Measurements from ENCODE around the gene PDE11A. TPM values are rescaled to one million over a fixed set of nuclear protein-coding genes. Genes with fewer than 3 reads are reported as not detected.

Gene PDE11A
- total and polyA plus RNA-seq, 2 of the 13 experiments (the other 11 are each of a cell fraction or from before 2014, with no cell fraction given): 1.2 to 1.7 TPM

- TF ChIP-seq ZNF614 (CRISPR knock-in tag; IDR thresholded peaks at IDR 0.05; ENCODE audit: borderline replicate concordance) (no peak), POLR2A (IDR thresholded peaks at IDR 0.05; ENCODE audit: insufficient read depth in 1 of 2, low read depth in 2 of 2, low read length in 2 of 2) (no peak), SMC3 (IDR thresholded peaks at IDR 0.05; ENCODE audit: low read length) (peak; percentile 51; the same call in 1 of the 2 replicates), ZNF343 (CRISPR knock-in tag; IDR thresholded peaks at IDR 0.05) (0 out of 2 replicates have a peak, but pooled peaks have one; percentile 70), RCOR2 (CRISPR knock-in tag; IDR thresholded peaks at IDR 0.05) (no peak), ARNTL (CRISPR knock-in tag; IDR thresholded peaks at IDR 0.05) (no peak), MXD1 (CRISPR knock-in tag; IDR thresholded peaks at IDR 0.05) (no peak), ZNF10 (CRISPR knock-in tag; IDR thresholded peaks at IDR 0.05; ENCODE audit: borderline replicate concordance, low read depth) (no peak), ZNF460 (CRISPR knock-in tag; IDR thresholded peaks at IDR 0.05; ENCODE audit: borderline replicate concordance) (no peak), NCOA5 (CRISPR knock-in tag; IDR thresholded peaks at IDR 0.05) (no peak), GABPB1 (CRISPR knock-in tag; IDR thresholded peaks at IDR 0.05) (no peak), RFXAP (CRISPR knock-in tag; IDR thresholded peaks at IDR 0.05; ENCODE audit: borderline replicate concordance) (no peak), FOXO1 (CRISPR knock-in tag; IDR thresholded peaks at IDR 0.05) (peak; percentile 36; the same call in 1 of the 2 replicates), HNF1B (CRISPR knock-in tag; IDR thresholded peaks at IDR 0.05) (0 out of 2 replicates have a peak, but pooled peaks have one; percentile 22), NR2F1 (CRISPR knock-in tag; IDR thresholded peaks at IDR 0.05) (no peak), ZNF652 (CRISPR knock-in tag; IDR thresholded peaks at IDR 0.05; ENCODE audit: borderline replicate concordance, low read depth) (no peak), GTF2F1 (IDR thresholded peaks at IDR 0.05; ENCODE audit: low read length) (no peak), ZNF180 (CRISPR knock-in tag; IDR thresholded peaks at IDR 0.05; ENCODE audit: borderline replicate concordance, low read depth) (no peak), NFYB (CRISPR knock-in tag; IDR thresholded peaks at IDR 0.05) (no peak), ZNF737 (CRISPR knock-in tag; IDR thresholded peaks at IDR 0.05; ENCODE audit: borderline replicate concordance) (no peak), YEATS2 (CRISPR knock-in tag; IDR thresholded peaks at IDR 0.05; ENCODE audit: borderline replicate concordance) (no peak), SRSF4 (IDR thresholded peaks at IDR 0.05; ENCODE audit: low read depth, low read length, poor library complexity, severe bottlenecking) (no peak), HNRNPL (IDR thresholded peaks at IDR 0.05; ENCODE audit: low read depth, low read length) (0 out of 2 replicates have a peak, but pooled peaks have one; percentile 47), ZBTB1 (CRISPR knock-in tag; IDR thresholded peaks at IDR 0.05; ENCODE audit: borderline replicate concordance) (no peak), MYNN (CRISPR knock-in tag; IDR thresholded peaks at IDR 0.05; ENCODE audit: low read depth) (no peak), HNRNPLL (IDR thresholded peaks at IDR 0.05; ENCODE audit: low read depth, low read length, poor library complexity, severe bottlenecking) (no peak), ZNF331 (CRISPR knock-in tag; IDR thresholded peaks at IDR 0.05) (peak; percentile 71; the same call in 1 of the 2 replicates)
- TF ChIP-seq, protein P1, sequence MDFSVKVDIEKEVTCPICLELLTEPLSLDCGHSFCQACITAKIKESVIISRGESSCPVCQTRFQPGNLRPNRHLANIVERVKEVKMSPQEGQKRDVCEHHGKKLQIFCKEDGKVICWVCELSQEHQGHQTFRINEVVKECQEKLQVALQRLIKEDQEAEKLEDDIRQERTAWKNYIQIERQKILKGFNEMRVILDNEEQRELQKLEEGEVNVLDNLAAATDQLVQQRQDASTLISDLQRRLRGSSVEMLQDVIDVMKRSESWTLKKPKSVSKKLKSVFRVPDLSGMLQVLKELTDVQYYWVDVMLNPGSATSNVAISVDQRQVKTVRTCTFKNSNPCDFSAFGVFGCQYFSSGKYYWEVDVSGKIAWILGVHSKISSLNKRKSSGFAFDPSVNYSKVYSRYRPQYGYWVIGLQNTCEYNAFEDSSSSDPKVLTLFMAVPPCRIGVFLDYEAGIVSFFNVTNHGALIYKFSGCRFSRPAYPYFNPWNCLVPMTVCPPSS (IDR thresholded peaks at IDR 0.05): no peak
Observed at GRCh38 chr2:177763531-177764265, 308.9 kb downstream of the PDE11A start (continued).
